HG03280 (cell line): ENCODE data around the gene ARG1.
A peak's percentile ranks its signal among the peaks of the same experiment; 100 is the strongest.

ENCODE experiments used
- ATAC-seq: cut with Tn5 transposase; IDR thresholded peaks from one replicate; pipeline ENCODE4 v1.9.1; 2021; ENCODE audit warnings: mild to moderate bottlenecking, moderate library complexity; ENCODE audit not compliant: unreplicated experiment

Gene ARG1

DNA sequence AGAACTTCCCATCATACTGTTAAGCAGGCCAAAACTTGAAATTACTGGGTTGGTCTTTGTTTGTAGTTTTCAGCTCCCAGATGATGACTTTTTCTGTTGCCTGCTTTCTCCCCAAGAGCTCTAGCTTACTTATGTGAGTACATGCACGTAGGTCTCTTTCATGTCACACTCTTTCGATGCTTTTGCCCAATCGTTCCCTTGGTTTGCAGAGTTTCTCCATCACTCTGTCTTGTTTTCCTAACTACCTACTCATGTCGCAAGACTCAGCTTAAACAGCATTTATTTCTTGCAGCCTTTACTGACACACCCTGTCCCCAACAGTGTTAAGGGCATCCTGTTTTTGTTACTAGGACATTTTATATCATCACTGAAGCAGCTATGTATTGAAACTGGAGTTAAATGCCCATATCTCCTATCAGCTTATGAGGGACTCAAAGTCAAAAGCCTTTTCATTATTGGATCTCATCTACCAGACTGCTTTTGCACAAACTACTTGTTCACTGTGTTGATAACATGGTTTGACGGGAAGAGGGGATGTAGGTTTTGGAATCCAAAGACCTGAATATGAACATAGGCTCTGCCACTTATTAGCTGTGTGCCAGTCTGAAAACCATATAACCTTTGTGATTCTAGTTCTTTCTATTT is 2.9 kb downstream of the ARG1 start:
- no peak for ATAC-seq

DNA sequence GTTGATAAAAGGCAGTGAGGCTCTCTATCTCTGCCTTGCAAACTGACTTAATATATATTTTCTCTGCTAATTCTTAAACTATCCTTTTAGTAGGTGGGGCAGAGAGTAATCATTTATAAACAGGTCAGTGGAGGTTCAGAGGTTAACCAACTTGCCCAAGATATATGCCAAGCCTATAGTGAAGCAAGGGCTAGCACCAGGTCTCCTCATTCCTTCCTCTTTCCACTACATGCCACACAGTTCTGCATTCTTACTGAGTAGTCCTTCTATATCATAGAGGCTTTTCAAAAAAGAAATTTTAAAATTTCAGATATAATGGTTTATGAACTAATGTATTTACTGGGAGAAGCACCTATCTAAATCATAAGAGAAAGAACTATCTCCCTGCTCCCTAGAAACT is 8.5 kb downstream of the ARG1 start:
- no peak for ATAC-seq

DNA sequence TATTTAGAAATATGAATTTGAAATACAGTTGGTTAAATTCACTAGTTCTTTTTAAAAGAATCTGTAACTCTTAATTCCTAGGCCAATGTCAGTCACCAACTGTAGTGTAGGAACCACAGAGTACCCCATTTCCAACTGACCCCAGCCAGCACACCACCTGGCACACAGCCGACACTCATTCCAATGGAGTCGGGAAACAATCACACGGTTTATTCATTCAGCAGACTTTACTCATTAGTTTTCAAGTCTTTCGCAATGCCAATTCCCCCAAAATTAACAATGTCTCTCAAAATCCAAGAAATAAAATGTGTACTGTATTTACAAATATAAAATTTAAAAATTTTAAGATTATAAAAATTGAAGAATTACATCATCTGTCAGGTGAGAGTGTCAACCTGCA is 13.5 kb downstream of the ARG1 start:
- no peak for ATAC-seq

DNA sequence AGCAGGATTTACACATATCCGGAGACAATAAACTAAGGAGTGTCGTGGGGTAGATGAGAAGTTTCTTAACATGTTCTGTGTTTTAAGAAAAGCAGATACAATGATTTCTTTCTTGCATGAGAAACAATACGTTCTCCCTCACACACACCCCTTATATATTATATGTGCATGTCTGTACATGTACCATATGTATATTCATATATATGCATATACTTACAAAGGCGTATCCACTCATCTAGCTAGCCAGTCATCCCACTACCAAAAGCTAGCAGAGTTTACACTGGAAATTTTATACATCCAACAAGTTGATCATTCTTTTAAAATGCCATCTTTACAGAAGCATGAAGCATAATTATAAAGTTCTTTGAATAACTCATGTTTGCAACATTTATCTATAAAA is 14.9 kb downstream of the ARG1 start:
- no peak for ATAC-seq

DNA sequence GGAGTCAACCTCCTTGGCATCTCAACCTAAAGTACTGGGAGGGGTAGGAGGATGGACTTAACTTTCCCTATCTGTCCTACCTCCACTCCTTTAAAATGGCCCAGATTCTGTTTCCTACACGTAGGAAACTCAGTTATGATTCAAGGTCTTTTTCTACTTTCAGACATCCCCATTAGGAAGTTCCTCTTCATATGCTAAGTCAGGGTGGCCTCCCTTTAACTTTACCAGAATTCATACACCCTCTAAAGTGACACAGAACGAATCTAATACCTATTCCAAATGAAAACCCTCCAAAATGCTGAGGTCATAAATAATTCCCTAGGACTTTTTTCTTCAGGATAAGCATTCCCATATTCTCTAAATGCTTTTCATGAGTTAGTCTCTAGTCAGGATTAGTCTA is 15.6 kb downstream of the ARG1 start:
- ATAC-seq, result no peak

DNA sequence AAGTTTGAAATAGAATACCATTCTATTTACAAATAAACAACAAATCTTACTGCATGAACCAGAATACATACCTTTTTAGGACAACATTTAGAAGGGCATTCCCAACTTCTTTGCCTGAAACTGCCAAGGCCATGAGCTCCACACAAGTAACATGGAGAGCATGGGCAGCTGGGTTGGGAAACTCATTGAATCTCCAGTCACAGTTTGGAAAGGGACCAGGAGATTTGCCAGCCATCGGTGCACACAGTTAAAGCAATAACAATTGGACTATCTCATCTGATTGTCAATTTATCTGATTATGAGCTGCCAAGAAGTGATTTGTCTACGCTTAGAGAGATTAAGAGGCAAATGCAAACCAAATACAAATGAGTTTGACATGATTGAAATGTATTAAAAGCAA is 19.9 kb downstream of the ARG1 start:
- ATAC-seq, result no peak

DNA sequence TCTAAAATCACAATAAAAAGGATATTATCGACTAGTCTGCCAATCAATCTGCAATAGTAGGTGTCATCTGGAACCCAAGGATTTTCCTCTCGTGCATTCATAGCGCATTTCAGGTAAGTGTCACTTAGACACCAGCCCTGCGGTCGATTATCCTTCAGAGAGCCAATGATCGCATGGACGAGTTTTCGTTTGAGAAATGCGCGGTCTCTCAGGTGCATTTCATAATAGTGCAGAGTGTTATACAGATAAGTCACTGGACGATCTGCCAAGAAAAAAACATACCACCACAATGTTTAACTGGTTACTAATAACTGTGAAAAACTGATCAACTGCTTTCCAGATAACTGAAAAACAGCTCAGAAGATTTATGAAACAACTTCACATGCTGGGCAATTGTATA is 21.0 kb downstream of the ARG1 start:
- ATAC-seq, result no peak

DNA sequence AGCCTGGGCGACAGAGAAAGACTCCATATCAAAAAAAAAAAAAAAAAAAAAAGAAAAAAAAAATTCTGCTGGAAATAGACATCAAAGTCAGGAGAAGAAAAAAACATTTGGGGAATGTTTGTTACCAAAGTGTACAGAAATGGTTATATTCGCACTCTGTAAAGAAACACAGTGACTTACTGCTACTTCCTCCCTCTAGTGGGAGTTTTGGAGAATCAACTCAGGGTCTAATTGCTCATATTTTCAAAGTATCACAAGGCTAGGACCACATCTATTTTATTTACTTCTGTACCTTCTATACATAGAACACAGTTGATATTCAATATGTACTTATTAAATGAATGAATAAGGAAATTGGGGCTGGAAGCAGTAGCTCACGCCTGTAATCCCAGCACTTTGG is 24.4 kb downstream of the ARG1 start:
- ATAC-seq, result no peak

DNA sequence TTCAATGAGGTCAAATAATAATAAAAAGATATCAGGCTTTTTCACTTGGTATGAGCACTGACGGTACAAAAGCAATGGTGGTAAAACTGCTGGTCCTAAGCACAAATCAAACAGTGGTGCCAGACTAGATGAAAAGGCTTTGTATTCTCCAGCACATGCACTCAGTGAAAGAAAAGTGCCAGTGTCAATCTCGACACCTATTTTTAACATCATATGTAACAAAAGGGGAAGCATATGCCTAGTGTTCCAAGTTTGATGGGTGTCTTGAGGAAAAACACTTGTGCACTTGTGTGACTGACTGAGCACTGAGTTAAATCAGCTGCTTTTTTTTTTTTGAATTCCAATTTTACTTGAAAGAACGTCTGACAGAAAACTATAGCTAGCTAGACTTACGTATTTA is 27.7 kb downstream of the ARG1 start:
- ATAC-seq, result no peak

DNA sequence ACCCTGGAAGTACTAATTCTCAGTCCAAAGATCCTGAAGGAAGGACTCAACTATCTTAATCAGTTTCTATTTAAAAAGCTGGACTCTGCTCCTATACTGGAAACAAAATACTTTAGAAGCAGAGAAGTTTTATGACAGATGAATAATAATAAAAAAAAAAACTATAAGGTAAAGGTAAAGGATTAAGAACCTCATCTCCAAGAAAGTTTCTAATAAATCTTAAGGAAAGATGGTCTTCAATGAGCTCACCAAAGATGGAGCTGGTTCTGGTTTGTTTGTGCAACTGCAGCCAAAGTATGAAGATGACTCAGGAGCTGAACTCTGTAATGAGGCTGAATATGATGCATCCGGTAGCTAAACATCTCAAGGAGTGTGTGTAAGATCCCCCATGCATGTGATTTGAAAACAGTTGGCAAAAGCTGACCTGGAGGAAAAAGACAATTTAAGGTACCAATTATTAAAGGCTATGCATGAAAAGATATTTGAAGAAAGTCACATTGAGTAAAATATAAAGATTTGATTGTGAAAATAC is 29.8 kb downstream of the ARG1 start:
- no peak for ATAC-seq

DNA sequence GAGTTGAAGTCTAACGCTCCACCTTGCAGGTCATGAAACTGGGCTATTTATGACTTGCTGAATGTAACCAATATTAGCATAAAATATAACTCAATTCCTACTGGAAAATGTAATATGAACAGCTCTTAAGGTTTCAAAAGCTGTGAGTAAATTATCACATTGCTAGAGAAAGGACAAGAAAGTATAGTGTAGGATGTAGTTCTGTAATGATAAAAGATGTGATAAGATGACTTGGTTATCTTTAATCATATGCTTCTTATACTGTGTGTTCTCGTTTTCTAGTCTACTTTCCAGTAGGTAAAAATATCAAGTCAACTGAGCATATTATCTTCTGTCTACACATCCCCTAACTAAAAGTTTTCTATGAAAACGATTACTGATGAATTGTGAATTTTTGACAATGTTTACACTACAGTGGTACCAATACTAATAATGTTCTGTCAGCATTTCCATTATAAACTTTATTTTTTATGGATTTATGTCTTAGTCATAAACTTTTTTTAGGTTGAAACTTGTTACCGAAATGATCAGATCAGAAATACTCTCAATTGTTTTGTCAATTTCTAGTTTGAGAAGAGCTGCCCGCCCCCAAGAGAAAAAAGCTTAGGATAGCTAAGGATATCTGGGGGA is 40.4 kb downstream of the ARG1 start:
- no peak for ATAC-seq

DNA sequence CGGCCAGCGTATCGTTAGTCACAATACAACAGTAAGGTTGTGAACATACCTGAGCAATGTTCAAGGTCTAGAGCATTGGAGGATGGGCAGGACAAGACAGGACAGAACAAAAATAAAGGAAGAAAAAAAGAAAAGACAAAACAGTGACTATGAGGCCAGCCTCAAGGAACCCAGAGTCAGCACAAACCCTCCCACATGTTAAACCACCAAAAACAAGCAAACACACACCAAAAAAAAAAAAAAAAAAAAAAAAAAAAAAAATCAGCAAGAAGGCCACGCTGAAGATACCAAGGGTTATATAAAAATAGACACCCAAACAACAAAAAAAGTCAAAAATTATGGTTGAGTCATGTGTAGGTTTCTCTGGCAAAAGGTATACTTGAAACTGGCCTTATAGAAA is 42.2 kb downstream of the ARG1 start:
- no peak for ATAC-seq

DNA sequence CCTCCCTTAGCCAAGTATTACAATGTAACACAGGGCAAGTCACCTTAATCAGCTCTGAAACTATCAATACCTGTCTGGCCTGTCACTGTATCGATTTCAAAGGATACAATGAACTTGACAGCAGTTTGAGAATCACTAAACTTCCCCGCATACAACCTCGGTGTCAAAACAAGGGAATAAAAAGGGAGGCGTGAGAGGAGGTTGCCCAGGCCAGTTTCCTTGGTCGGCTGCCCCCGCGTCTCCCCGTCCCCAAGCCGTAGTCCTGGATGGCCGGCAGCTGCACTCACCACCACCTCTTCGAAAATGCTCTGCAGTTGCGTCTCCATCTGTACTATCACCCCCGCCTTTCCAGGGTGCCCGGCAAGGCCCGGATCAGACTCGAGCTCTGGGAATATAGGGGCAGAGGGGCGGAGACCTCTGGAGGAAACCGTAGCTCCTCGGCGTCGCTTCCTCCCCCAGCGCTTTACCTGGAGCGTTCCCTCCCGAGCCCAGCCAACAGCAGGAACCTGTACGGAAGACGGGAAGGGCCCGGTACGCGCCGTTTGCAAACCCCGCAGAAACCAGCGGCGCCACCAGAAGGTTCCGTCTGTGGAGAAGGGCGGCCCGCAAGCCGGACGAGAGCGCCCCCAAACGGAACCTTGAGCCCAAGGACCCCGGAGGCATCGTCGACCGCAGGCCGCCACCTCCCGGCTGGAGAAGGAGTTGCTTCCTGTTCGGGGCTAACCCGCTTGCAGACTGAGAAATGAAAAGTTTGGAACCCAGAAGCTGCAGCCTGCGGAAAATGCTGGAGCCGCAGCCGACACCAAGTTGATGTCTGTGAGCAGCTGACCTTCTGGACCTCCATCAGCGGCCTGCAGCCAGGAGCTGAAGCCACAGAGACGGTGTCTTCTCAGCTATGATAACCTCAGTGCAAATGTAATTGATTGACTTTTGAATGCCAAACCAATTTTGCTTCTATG is 55.0 kb downstream of the ARG1 start, which contains the start of gene MED23:
MED23 (minus strand) TSS at position 519 of the 959 bp plus-strand sequence; CDS start at position 326, 193 bp downstream.
- peak; percentile 97 for ATAC-seq

DNA sequence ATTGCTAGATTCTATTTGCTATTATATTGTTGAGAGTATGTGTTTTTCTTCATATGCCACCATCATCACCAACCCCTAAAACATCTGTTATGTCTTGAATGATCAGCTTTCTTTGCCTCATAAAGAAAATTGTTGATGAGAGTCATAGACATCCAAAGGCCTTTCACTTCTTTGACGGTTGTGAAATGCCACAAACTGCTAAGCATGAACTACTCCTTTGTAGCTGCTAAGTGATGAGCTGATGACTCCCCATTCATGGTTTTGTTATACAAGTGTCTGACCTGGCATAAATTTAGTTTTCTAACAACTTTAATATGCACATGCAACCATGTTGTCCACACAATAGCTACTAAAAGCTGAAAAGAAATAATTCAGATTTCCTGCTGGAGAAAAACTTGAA is 55.7 kb downstream of the ARG1 start:
- ATAC-seq, result no peak

DNA sequence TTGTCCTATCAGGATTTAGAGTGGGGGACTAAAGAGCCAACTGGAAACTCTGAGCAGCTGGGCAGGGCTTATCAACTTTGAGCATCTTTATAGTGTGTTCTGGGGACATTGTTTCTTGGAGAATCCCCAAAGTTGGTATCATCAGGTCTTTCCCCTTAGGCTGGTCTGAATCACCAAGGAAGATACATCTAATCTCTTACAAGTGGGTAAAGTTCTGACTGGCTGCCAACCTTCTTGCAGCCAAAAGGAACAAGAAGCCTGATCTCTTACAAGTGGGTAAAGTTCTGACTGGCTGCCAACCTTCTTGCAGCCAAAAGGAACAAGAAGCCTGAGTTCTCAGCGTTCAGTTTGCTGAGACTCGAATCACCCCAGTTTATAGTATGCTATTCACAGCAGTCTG is 56.6 kb downstream of the ARG1 start:
- no peak for ATAC-seq

DNA sequence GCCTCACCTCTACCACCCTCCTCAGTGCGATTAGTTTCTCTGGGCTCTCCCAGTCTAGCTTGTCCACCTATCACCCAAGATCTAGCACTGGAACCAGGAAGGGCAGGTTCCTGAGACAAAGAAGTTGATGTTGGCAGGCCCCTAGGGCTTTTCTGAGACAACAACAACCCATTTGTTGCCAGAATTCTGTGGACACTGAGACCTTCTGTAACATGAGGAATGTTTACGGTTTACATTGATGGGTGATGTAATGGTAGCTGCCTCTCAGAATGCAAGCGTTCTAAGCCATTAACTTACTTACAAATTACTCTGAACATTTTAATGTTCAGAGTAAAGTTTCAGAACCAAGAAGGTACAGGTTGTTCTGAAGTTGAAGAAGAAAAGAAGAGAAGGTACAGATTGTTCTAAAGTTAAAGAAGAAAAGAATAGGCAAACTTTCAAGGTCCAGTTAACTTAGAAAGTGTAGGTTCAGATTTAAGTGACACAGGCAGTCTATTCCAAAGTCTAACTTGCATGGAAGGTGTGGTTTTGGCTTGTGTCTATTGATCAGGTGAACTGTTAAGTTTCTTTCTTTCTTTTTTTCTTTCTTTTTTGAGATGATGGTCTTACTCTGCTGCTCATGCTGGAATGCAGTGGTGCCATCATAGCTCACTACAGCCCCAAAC is 58.7 kb downstream of the ARG1 start:
- ATAC-seq, result no peak
